Measurements from ENCODE around the gene MAMSTR.
A peak's percentile ranks its signal among the peaks of the same experiment; 100 is the strongest.

The MAMSTR gene

DNA sequence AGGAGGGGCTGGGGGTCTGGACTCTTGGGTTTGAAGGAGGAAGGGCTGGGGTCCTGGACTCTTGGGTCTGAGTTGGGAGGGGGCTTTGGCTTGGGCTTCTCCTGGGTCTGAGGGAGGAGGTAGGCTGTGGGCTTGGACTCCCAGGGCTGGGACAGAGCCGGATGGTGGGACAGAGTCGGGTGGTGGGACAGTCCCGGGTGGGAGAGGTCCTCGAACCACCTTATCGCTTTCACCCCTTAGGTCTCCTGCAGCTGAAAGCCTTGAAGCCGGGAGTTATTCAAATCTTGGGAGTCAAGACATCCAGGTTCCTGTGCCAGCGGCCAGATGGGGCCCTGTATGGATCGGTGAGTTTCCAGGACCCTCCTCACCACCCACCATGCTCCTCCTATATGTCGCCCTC, 37.2 kb upstream of the MAMSTR start:
- Histone ChIP-seq H3K27ac (no peak overlapping the region), H3K36me3 (no peaks in the 10 kb centered on the region), H3K27me3 (peaks cover 0 to 27% (median 23%) of the 10 kb centered on the region in 11 experiments; a peak in 19 of 22 replicates)

DNA sequence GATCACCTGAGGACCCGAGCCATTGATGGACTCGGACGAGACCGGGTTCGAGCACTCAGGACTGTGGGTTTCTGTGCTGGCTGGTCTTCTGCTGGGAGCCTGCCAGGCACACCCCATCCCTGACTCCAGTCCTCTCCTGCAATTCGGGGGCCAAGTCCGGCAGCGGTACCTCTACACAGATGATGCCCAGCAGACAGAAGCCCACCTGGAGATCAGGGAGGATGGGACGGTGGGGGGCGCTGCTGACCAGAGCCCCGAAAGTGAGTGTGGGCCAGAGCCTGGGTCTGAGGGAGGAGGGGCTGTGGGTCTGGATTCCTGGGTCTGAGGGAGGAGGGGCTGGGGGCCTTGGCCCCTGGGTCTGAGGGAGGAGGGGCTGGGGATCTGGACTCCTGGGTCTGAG, 36.7 kb upstream of the MAMSTR start:
- no peak overlapping the region for H3K27ac ChIP-seq
- H3K27me3 ChIP-seq, result peaks cover 0 to 32% (median 25%) of the 10 kb centered on the region in 11 experiments; a peak in 19 of 22 replicates
- H4K20me1 ChIP-seq, result no peaks in the 10 kb centered on the region
- no peaks in the 10 kb centered on the region for H3K36me3 ChIP-seq
- no peak overlapping the region for H3K9ac ChIP-seq
- H3K4me1 ChIP-seq, result peaks cover 40 to 63% (median 53%) of the 10 kb centered on the region in 10 experiments
- no peak overlapping the region for H3K4me2 ChIP-seq
- H3K9me3 ChIP-seq (replicated peaks in 1 of 11), result no peaks in the 10 kb centered on the region
- TF ChIP-seq Cebpa-rat (IDR thresholded peaks at IDR 0.05), result no peak
- no peak overlapping the region for H3K4me3 ChIP-seq

More for the DNA sequence above, 37.2 kb upstream of the MAMSTR start:
- Histone ChIP-seq H3K4me1 (peaks cover 35 to 58% (median 48%) of the 10 kb centered on the region in 10 experiments), H3K9ac (no peak overlapping the region), H3K4me3 (no peak overlapping the region), H3K4me2 (no peak overlapping the region), H4K20me1 (no peaks in the 10 kb centered on the region), H3K9me3 (replicated peaks in 1 of 11) (no peaks in the 10 kb centered on the region)
- no peak for TF ChIP-seq Cebpa-rat (IDR thresholded peaks at IDR 0.05)

- Histone ChIP-seq H3K27me3 (peaks cover 0 to 32% (median 25%) of the 10 kb centered on the region in 11 experiments; a peak in 19 of 22 replicates), H3K4me1 (peaks cover 42 to 63% (median 54%) of the 10 kb centered on the region in 10 experiments), H3K36me3 (peaks cover 0 to 2% (median under 1%) of the 10 kb centered on the region in 11 experiments; a peak in 6 of 22 replicates), H3K4me2 (no peak overlapping the region), H3K27ac (no peak overlapping the region), H3K9ac (no peak overlapping the region), H4K20me1 (peaks cover 0 to 2% (median 0%) of the 10 kb centered on the region in 11 experiments; a peak in 2 of 22 replicates), H3K4me3 (no peak overlapping the region), H3K9me3 (replicated peaks in 1 of 11) (no peaks in the 10 kb centered on the region)
- no peak for TF ChIP-seq Cebpa-rat (IDR thresholded peaks at IDR 0.05)
Measured at GRCh38 chr19:48755787-48756186, 36.3 kb upstream of the MAMSTR start.

- Histone ChIP-seq H3K4me3 (no peak within 1 kb of the TSS), H3K27me3 (peaks cover 0 to 32% (median 25%) of the 10 kb centered on the region in 11 experiments; a peak in 19 of 22 replicates), H3K4me1 (peaks cover 42 to 63% (median 52%) of the 10 kb centered on the region in 10 experiments), H3K4me2 (peak within 1 kb of the TSS; percentile 92 to 100 (median 99)), H3K27ac (no peak within 1 kb of the TSS), H3K36me3 (peaks cover 0 to 9% (median 6%) of the 10 kb centered on the region in 11 experiments; a peak in 11 of 22 replicates), H3K9ac (no peak within 1 kb of the TSS; a peak in 1 of 22 replicates), H4K20me1 (peaks cover 0 to 7% (median 0%) of the 10 kb centered on the region in 11 experiments; a peak in 3 of 22 replicates), H3K9me3 (replicated peaks in 1 of 11) (no peaks in the 10 kb centered on the region)
- no peak for TF ChIP-seq Cebpa-rat (IDR thresholded peaks at IDR 0.05)
Measured at GRCh38 chr19:48755084-48755641, 35.6 kb upstream of the MAMSTR start, which contains the start of gene FGF21. TSS of gene FGF21 (plus strand) at chr19:48755524. CDS start at chr19:48756237, 713 bp downstream.

GRCh38 chr19:48752496-48753365, 33.2 kb upstream of the MAMSTR start, which contains the start of gene FUT1:
TSS of gene FUT1 (minus strand) at chr19:48752641. CDS start at chr19:48751281, 1,360 bp downstream.
- peak within 1 kb of the TSS; percentile 60 to 82 (median 76) for H3K9ac ChIP-seq
- peaks cover 47 to 71% (median 59%) of the 10 kb centered on the region in 10 experiments for H3K4me1 ChIP-seq

DNA sequence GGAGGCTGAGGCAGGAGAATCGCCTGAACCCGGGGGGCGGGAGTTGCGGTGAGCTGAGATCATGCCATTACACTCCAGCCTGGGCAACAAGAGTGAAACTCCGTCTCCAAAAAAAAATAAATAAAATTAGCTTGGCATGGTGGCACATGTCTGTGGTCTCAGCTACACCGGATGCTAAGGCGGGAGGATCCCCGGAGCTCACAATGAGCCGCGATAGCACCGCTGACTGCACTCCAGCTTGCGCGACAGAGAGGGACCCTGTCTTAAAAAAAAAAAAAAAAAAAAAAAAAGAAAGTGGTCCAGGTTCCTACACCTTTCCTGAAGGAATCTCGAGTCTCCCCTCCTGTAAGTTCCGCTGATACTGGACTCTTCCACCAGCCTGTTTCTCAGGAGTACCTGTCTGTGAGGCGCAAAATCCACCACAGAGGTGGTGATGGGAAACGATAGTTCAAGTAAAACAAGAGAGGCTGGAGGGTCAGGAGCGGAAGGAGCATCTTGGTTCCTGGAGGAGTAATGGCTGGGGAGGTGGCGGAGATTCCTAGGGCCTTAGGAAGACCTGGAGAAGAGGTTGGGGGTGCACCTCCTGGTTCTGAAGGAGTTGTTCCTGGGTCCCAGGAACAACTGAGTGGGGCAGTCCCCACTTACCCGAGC, 32.4 kb upstream of the MAMSTR start:
- peaks cover 0 to 32% (median 25%) of the 10 kb centered on the region in 11 experiments; a peak in 19 of 22 replicates for H3K27me3 ChIP-seq
- no peak for TF ChIP-seq Cebpa-rat (IDR thresholded peaks at IDR 0.05)
- H3K9me3 ChIP-seq (replicated peaks in 1 of 11), result no peaks in the 10 kb centered on the region
- peak overlapping the region; percentile 62 to 80 (median 70) for H3K4me3 ChIP-seq
- H3K4me1 ChIP-seq, result peaks cover 52 to 79% (median 66%) of the 10 kb centered on the region in 10 experiments
- peak overlapping the region in 10 of 11 experiments; percentile 40 to 68 (median 58); a peak in 19 of 22 replicates for H3K27ac ChIP-seq
- peak overlapping the region; percentile 60 to 82 (median 76) for H3K9ac ChIP-seq
- H3K36me3 ChIP-seq, result peaks cover 0 to 17% (median 7%) of the 10 kb centered on the region in 11 experiments; a peak in 11 of 22 replicates
- H4K20me1 ChIP-seq, result peaks cover 0 to 7% (median 0%) of the 10 kb centered on the region in 11 experiments; a peak in 3 of 22 replicates
- H3K4me2 ChIP-seq, result peak overlapping the region; percentile 92 to 100 (median 99)

More at GRCh38 chr19:48752496-48753365, 33.2 kb upstream of the MAMSTR start, which contains the start of gene FUT1:
- TF ChIP-seq Cebpa-rat (IDR thresholded peaks at IDR 0.05), result no peak
- H3K27ac ChIP-seq, result peak within 1 kb of the TSS in 10 of 11 experiments; percentile 40 to 68 (median 58); a peak in 19 of 22 replicates
- H3K36me3 ChIP-seq, result peaks cover 0 to 17% (median 7%) of the 10 kb centered on the region in 11 experiments; a peak in 11 of 22 replicates
- peaks cover 0 to 7% (median 0%) of the 10 kb centered on the region in 11 experiments; a peak in 3 of 22 replicates for H4K20me1 ChIP-seq
- H3K27me3 ChIP-seq, result peaks cover 0 to 32% (median 25%) of the 10 kb centered on the region in 11 experiments; a peak in 19 of 22 replicates
- H3K4me3 ChIP-seq, result peak within 1 kb of the TSS; percentile 62 to 80 (median 70)
- H3K4me2 ChIP-seq, result peak within 1 kb of the TSS; percentile 92 to 100 (median 99)
- H3K9me3 ChIP-seq (replicated peaks in 1 of 11), result no peaks in the 10 kb centered on the region

DNA sequence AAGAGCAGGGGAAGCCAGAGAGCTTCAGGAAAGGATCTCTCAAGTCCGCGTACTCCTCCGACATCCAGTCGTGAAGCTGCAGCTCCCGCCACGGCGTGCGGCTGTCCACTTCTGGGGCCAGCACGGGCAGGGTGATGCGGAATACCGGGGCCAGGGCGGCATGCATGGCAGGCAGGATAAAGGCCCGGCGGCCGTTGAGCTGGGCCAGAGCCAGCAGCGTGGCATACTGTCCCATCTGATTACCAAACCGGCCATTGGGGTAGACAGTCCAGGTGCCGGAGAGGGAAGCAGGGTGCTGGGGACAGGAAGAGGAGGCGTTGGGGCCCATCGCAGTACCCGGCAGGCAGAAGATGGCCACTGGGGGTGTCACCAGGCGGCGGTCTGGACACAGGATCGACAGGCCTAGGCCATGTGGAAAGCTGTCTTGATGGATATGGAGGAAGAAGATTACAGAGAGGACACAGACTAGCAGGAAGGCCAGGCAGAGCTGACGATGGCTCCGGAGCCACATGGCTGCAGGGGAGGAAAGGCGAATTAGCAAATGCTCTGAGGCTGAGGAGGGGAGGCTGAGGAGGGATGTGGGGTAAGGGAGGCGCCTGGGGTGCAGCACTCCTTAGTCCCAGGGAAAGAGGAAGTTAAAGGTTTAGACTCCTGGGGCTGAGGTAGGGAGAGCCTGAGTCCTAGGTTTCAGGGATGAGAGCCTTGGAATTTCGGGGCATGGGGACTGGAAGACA, 31.4 kb upstream of the MAMSTR start:
- Histone ChIP-seq H3K4me3 (peak overlapping the region in 4 of 10 experiments; percentile 62 to 80 (median 70); a peak in 8 of 20 replicates), H3K4me2 (peak overlapping the region; percentile 92 to 100 (median 99))

More for the DNA sequence above, 31.4 kb upstream of the MAMSTR start:
- Histone ChIP-seq H3K4me1 (peaks cover 61 to 89% (median 75%) of the 10 kb centered on the region in 10 experiments), H3K27me3 (peaks cover 0 to 32% (median 25%) of the 10 kb centered on the region in 11 experiments; a peak in 19 of 22 replicates), H3K9me3 (replicated peaks in 1 of 11) (no peaks in the 10 kb centered on the region), H3K36me3 (peaks cover 0 to 17% (median 7%) of the 10 kb centered on the region in 11 experiments; a peak in 11 of 22 replicates), H4K20me1 (peaks cover 0 to 7% (median 0%) of the 10 kb centered on the region in 11 experiments; a peak in 3 of 22 replicates), H3K9ac (peak overlapping the region in 2 of 11 experiments; percentile 78 to 79; a peak in 1 of 22 replicates), H3K27ac (peak overlapping the region in 2 of 11 experiments; percentile 57 to 66; a peak in 1 of 22 replicates)
- TF ChIP-seq Cebpa-rat (IDR thresholded peaks at IDR 0.05), result no peak

Measured in BLaER1 treated with 17β-estradiol and CSF1 and Interleukin-3, amounts not matched to agents 10 nM and 100 nM (cell line).